GM23338 (cell line): ENCODE results near the gene JMJD1C. TPM values are rescaled to one million over a fixed set of nuclear protein-coding genes. Genes with fewer than 3 reads are reported as not detected.

Experiments
- ATAC-seq: fragments of 200-7000 bp; cut with Tn5 transposase; 3 replicates; pipeline ENCODE4 v1.9.1; 2020
- DNase-seq: peaks from one replicate; pipeline ENCODE4 v3.0.0-alpha.2; 2015; ENCODE audit warnings: low spot score
- H2AFZ ChIP-seq: fragments of 200-600 bp; sonication (generic); 2 replicates; pipeline ENCODE4 v1.8.0; 2016; ENCODE audit warnings: antibody characterized with exemption, mild to moderate bottlenecking, moderate library complexity
- H3F3A ChIP-seq: fragments of 200-600 bp; sonication (generic); replicated peaks from 2 replicates; pipeline ENCODE4 v1.8.0; 2017; ENCODE audit warnings: antibody characterized with exemption, mixed run types, low read depth
- H3K27ac ChIP-seq: fragments of 200-600 bp; sonication (generic); 2 replicates; pipeline ENCODE4 v1.6.1; 2016; ENCODE audit warnings: low read depth
- H3K27me3 ChIP-seq: fragments of 200-600 bp; sonication (generic); 2 replicates; pipeline ENCODE4 v1.8.0; 2016; ENCODE audit warnings: mild to moderate bottlenecking, mixed run types, moderate library complexity; ENCODE audit not compliant: insufficient read depth
- H3K36me3 ChIP-seq: fragments of 200-600 bp; sonication (generic); 2 replicates; pipeline ENCODE4 v1.8.0; 2016; ENCODE audit warnings: mild to moderate bottlenecking; ENCODE audit not compliant: insufficient read depth
- H3K4me1 ChIP-seq: fragments of 200-600 bp; sonication (generic); 2 replicates; pipeline ENCODE4 v1.8.0; 2016; ENCODE audit warnings: mild to moderate bottlenecking, moderate library complexity; ENCODE audit not compliant: insufficient read depth
- H3K4me2 ChIP-seq: fragments of 200-600 bp; sonication (generic); 2 replicates; pipeline ENCODE4 v1.7.1; 2017; ENCODE audit warnings: mixed run types
- H3K4me3 ChIP-seq: fragments of 200-600 bp; sonication (generic); 2 replicates; pipeline ENCODE4 v1.6.1; 2016; ENCODE audit warnings: mixed run types
- H3K79me2 ChIP-seq: fragments of 200-600 bp; sonication (generic); replicated peaks from 2 replicates; pipeline ENCODE4 v1.8.0; 2017; ENCODE audit warnings: mild to moderate bottlenecking; ENCODE audit not compliant: insufficient read depth
- H3K9me2 ChIP-seq: fragments of 200-600 bp; sonication (generic); 2 replicates; pipeline ENCODE4 v1.8.0; 2017; ENCODE audit not compliant: insufficient read depth
- H4K20me1 ChIP-seq: fragments of 200-600 bp; sonication (generic); replicated peaks from 2 replicates; pipeline ENCODE4 v1.8.0; 2017; ENCODE audit warnings: mild to moderate bottlenecking; ENCODE audit not compliant: insufficient read depth
- H3K27ac Mint-ChIP-seq: 2 replicates; pipeline ENCODE4 v1.8.0; 2020; ENCODE audit warnings: inconsistent platforms, mild to moderate bottlenecking, moderate library complexity, mixed read lengths
- H3K27me3 Mint-ChIP-seq: 3 replicates; pipeline ENCODE4 v1.8.0; 2022; ENCODE audit warnings: low read depth, mild to moderate bottlenecking, moderate library complexity, mixed read lengths, inconsistent platforms; ENCODE audit not compliant: insufficient read depth, poor library complexity
- H3K36me3 Mint-ChIP-seq: 3 replicates; pipeline ENCODE4 v1.8.0; 2021; ENCODE audit warnings: low read depth, mild to moderate bottlenecking, inconsistent platforms, moderate library complexity, mixed read lengths
- H3K4me1 Mint-ChIP-seq: 3 replicates; pipeline ENCODE4 v1.8.0; 2020; ENCODE audit warnings: mild to moderate bottlenecking, inconsistent platforms, mixed read lengths
- H3K4me3 Mint-ChIP-seq: 3 replicates; pipeline ENCODE4 v1.8.0; 2021; ENCODE audit warnings: moderate library complexity, mild to moderate bottlenecking, inconsistent platforms, mixed read lengths
- H3K9me3 Mint-ChIP-seq: 3 replicates; pipeline ENCODE4 v1.8.0; 2020; ENCODE audit warnings: moderate library complexity, mild to moderate bottlenecking, inconsistent platforms, mixed read lengths
- CREB1 ChIP-seq: fragments of 250-450 bp; sonication (Bioruptor Pico); IDR thresholded peaks from 2 replicates; pipeline ENCODE4 v1.5.0; 2020; ENCODE audit warnings: low read depth, mild to moderate bottlenecking, moderate library complexity
- CTCF ChIP-seq, 2 experiments: fragments of 200-600 bp in 1 of 2; sonication (generic) in 1 of 2; conservative IDR thresholded peaks; 2 replicates each; pipeline versions ENCODE4 v1.5.1 to v1.6.1; 2016 to 2017; ENCODE audit warnings: antibody characterized with exemption in 2 of 2, low read depth in 2 of 2, mild to moderate bottlenecking in 2 of 2, moderate library complexity in 1 of 2
- ETS1 ChIP-seq: IDR thresholded peaks from 2 replicates; pipeline ENCODE4 v1.6.1; 2016; ENCODE audit warnings: antibody characterized with exemption
- EZH2 ChIP-seq: fragments of 200-600 bp; sonication (generic); IDR thresholded peaks from one replicate; pipeline ENCODE4 v1.8.0; 2017; ENCODE audit warnings: antibody characterized with exemption, mild to moderate bottlenecking, low read depth; ENCODE audit not compliant: unreplicated experiment
- EZH2phosphoT487 ChIP-seq: fragments of 200-600 bp; sonication (generic); IDR thresholded peaks from one replicate; pipeline ENCODE4 v1.8.1; 2018; ENCODE audit warnings: antibody characterized with exemption; ENCODE audit not compliant: unreplicated experiment
- JUNB ChIP-seq: IDR thresholded peaks from one replicate; pipeline ENCODE4 v1.6.1; 2016; ENCODE audit warnings: antibody characterized with exemption; ENCODE audit not compliant: unreplicated experiment
- NANOG ChIP-seq: IDR thresholded peaks from 2 replicates; pipeline ENCODE4 v1.6.1; 2016; ENCODE audit warnings: antibody characterized with exemption, borderline replicate concordance
- POLR2AphosphoS5 ChIP-seq: IDR thresholded peaks from 2 replicates; pipeline ENCODE4 v1.6.1; 2016; ENCODE audit warnings: antibody characterized with exemption, low read depth
- REST ChIP-seq: IDR thresholded peaks from one replicate; pipeline ENCODE4 v1.6.1; 2018; ENCODE audit warnings: antibody characterized with exemption; ENCODE audit not compliant: unreplicated experiment
- STAT1 ChIP-seq: IDR thresholded peaks from one replicate; pipeline ENCODE4 v1.6.1; 2016; ENCODE audit warnings: antibody characterized with exemption; ENCODE audit not compliant: unreplicated experiment
- ZNF114 ChIP-seq: fragments of 250-450 bp; sonication (Bioruptor Pico); IDR thresholded peaks from 2 replicates; pipeline ENCODE4 v1.5.0; 2020; ENCODE audit warnings: mild to moderate bottlenecking, moderate library complexity
- ZNF331 ChIP-seq: fragments of 250-450 bp; sonication (Bioruptor Pico); IDR thresholded peaks from 2 replicates; pipeline ENCODE4 v1.5.0; 2020; ENCODE audit warnings: low read depth, mild to moderate bottlenecking, moderate library complexity
- ZNF462 ChIP-seq: fragments of 250-450 bp; sonication (Bioruptor Pico); IDR thresholded peaks from 2 replicates; pipeline ENCODE4 v1.5.0; 2020; ENCODE audit warnings: mild to moderate bottlenecking, moderate library complexity
- polyA plus RNA-seq: library from polyadenylated mRNA; unstranded; fragments of >200 nt; fragmentation: Nextera tagmentation; extraction: Ambion mirVana; gene quantifications from 2 replicates; pipeline ENCODE4 v1.2.1, GENCODE V29; 2016
- total RNA-seq: library from RNA; depleted of rRNA; stranded (reverse); fragments of >200 nt; shearing (Covaris generic); gene quantifications from 2 replicates; pipeline ENCODE4 v1.2.3, GENCODE V29; 2014

Gene JMJD1C
- total and polyA plus RNA-seq, 2 experiments from 2014 or later = 333 to 435 TPM

- no peaks in the 10 kb centered on the region; the same call in 2 of the 3 replicates for H3K9me3 Mint-ChIP-seq
- H3K36me3 Mint-ChIP-seq = peaks cover 51% of the 10 kb centered on the region
- no peak overlapping the region for H3K4me3 Mint-ChIP-seq
- H3K4me1 Mint-ChIP-seq = peaks cover 11% of the 10 kb centered on the region
- DNase-seq (no peak), ATAC-seq (no peak)
- TF ChIP-seq NANOG (no peak), JUNB (no peak), POLR2AphosphoS5 (no peak), EZH2 (no peak), ETS1 (no peak), CREB1 (CRISPR knock-in tag) (no peak), EZH2phosphoT487 (no peak), ZNF114 (CRISPR knock-in tag) (no peak), CTCF (conservative IDR thresholded peaks at IDR 0.05; ENCODE audit: low read depth in 2 of 2) (no peak), REST (no peak), STAT1 (no peak), ZNF331 (no peak), ZNF462 (no peak)
- peaks cover 32% of the 10 kb centered on the region for H3K36me3 ChIP-seq
- H3K79me2 ChIP-seq = peaks cover 7% of the 10 kb centered on the region; the same call in 1 of the 2 replicates
- H2AFZ ChIP-seq = no peak overlapping the region
- no peaks in the 10 kb centered on the region for H3K9me2 ChIP-seq
- H3K27me3 ChIP-seq = no peaks in the 10 kb centered on the region
- H4K20me1 ChIP-seq = no peaks in the 10 kb centered on the region
- H3K4me2 ChIP-seq = no peak overlapping the region
- H3F3A ChIP-seq = peaks cover 4% of the 10 kb centered on the region; the same call in 1 of the 2 replicates
- peaks cover 2% of the 10 kb centered on the region for H3K27me3 Mint-ChIP-seq
- H3K4me1 ChIP-seq = no peaks in the 10 kb centered on the region
- H3K27ac Mint-ChIP-seq = no peak overlapping the region
- peak overlapping the region; percentile 41; the same call in 1 of the 2 replicates for H3K27ac ChIP-seq
- H3K4me3 ChIP-seq = no peak overlapping the region
These were observed 296.8 kb downstream of the JMJD1C start for GRCh38 chr10:63168821-63169462.
